Hypothalamus (tissue), 51 donors: ENCODE results near the gene DEAF1.

Experiments
- DNase-seq, 51 donors: peaks; one replicate each; lab custom pipeline; 2025; lab: John Stamatoyannopoulos, UW

The DEAF1 gene

DNA sequence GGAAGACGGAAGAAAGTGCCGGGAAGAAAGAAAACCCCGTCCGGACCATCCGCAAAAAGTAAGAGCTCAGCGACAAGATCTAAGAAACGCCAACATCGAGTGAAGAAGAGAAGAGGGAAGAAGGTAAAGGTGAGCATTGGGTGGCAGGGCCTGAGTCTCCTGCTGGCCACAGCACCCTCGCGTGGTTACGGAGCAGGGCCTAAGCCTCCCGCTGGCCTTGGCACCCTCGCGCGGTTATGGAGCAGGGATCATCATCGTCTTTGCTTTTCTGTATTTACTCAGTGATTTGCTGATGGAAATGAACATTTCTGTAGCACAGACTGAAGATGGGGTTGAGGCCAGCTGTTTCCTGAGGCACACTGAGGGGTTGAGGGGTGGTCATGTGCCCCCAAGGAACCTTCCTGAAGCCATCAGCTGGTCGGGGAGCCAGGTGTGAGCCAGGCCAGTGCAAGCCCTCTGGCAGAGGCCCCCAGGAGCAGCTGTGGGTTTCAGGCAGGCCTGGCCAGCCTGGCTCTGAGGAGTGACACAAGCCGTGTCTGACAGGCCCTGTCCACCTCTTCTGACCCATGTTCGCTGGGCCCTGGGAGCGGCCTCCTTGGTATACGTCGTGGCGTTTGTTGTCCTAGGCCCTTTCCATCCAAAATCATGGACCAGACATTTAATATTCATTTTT, 93.3 kb downstream of the DEAF1 start:
- DNase-seq: no peak

DNA sequence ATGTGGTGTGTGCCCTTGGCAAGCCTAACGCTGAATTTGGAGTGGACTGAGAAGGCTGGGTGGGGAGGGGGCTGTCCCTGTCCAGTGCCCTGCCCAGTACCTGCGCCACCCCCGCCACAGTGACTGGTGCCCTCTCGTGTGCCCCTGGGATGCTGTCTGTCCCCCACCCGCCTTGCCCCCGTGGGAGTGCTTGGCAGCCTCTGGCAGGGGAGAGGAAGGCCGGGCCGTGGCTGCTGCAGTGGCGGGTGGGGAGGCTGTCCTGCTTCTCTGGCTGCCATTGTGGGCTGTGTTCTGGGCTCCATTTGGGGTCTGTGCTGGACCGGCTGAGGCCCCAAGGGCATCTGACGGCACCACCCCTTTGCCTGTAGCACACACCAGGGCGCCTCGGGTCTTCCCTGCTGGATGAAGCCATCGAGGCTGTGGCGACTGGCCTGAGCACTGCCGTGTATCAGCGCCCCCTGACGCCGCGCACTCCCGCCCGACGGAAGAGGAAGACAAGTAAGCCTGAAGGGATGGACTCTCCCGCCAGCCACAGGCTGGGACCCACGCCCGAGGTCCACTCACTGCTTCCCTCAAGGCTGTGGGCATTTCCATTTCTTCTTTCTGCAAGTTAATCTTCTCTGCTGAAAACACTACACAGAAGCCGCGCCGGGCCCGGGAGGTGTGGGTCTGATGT, 96.9 kb downstream of the DEAF1 start:
- no peak for DNase-seq

GRCh38 chr11:597166-597725, 97.8 kb downstream of the DEAF1 start:
- DNase-seq: no peak

GRCh38 chr11:596374-596773, 98.6 kb downstream of the DEAF1 start:
- no peak for DNase-seq

DNA sequence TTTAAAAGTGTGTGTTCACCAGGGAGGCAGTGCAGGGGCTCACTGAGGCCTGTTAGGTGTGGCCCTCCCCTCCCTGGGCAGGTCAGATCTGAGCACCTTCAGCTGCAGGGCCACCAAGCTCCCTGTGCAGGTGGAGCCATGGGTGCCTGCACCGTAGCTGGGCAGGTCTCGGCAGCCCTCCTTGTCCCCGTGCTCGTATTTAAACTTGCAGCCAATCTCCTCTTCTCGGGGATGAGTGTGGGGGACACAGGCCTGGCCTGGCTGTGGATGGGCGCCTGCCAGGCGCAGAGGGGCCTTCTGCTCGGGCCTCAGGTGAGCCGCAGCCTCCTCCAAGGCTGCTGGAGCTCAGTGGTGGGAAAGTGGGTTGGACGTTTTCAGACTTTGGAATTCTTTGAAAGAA, 99.6 kb downstream of the DEAF1 start:
- no peak for DNase-seq
